Vagina (tissue), 2 donors: ENCODE data around the gene NANOG. TPM values are rescaled to one million over a fixed set of nuclear protein-coding genes. Genes with fewer than 3 reads are reported as not detected.
"Not testable (repeated sequence)": the region's sequence is repeated elsewhere in the genome, so short reads cannot be mapped to it uniquely, and the experiment has no call there.

Experiments used
- DNase-seq, 2 donors: peaks; one replicate each; pipeline ENCODE4 v3.0.0-alpha.2; 2017; ENCODE audit errors: extremely low spot score in 2 of 2
- H3K27ac ChIP-seq: fragments of 200-600 bp; sonication (generic); one replicate; pipeline ENCODE4 v1.5.1; 2019
- H3K27me3 ChIP-seq: fragments of 200-600 bp; sonication (generic); one replicate; pipeline ENCODE4 v1.5.1; 2019
- H3K36me3 ChIP-seq, 2 donors: fragments of 200-600 bp; sonication (generic); one replicate each; pipeline ENCODE4 v1.5.1; 2017 to 2019
- H3K4me1 ChIP-seq: fragments of 200-600 bp; sonication (generic); one replicate; pipeline ENCODE4 v1.5.1; 2019
- H3K4me3 ChIP-seq, 2 donors: fragments of 200-600 bp; sonication (generic); 1 replicate in 1 of 2; 2 replicates in 1 of 2; pipeline ENCODE4 v1.5.1; 2016 to 2019
- H3K9me3 ChIP-seq: fragments of 200-600 bp; sonication (generic); one replicate; pipeline ENCODE4 v1.5.1; 2019
- POLR2A ChIP-seq, 2 donors: fragments of 450-650 bp; IDR thresholded peaks; one replicate each; pipeline ENCODE4 v1.6.1; 2017; ENCODE audit warnings: antibody characterized with exemption in 2 of 2, mild to moderate bottlenecking in 2 of 2, moderate library complexity in 2 of 2
- POLR2AphosphoS5 ChIP-seq, 2 donors: sonication (generic); formaldehyde crosslinking; IDR thresholded peaks; one replicate each; pipeline ENCODE4 v1.9.0; 2017; ENCODE audit warnings: antibody characterized with exemption in 2 of 2, mild to moderate bottlenecking in 2 of 2, low read depth in 1 of 2; ENCODE audit not compliant: insufficient read depth in 1 of 2
- intact Hi-C: fragments of 100-400 bp; cut with DNase I; formaldehyde crosslinking; loops from one replicate; pipeline ENCODE4 v1.15.1; 2023
- total RNA-seq: library from RNA; depleted of rRNA; stranded (reverse); fragments of >200 nt; gene quantifications from one replicate; pipeline ENCODE4 v1.2.3, GENCODE V29; 2016
- TF ChIP-seq, protein P1 (sequence below), 3 experiments: fragments of 450-650 bp in 2 of 3; fragments of 200-600 bp in 1 of 3; sonication (generic) in 1 of 3; IDR thresholded peaks; one replicate each; pipeline ENCODE4 v1.5.1; 2017 to 2019; ENCODE audit warnings: antibody characterized with exemption in 3 of 3, mild to moderate bottlenecking in 2 of 3, moderate library complexity in 2 of 3

Gene NANOG
- total RNA-seq, 1 donor from 2014 or later, result 13.3 TPM

DNA sequence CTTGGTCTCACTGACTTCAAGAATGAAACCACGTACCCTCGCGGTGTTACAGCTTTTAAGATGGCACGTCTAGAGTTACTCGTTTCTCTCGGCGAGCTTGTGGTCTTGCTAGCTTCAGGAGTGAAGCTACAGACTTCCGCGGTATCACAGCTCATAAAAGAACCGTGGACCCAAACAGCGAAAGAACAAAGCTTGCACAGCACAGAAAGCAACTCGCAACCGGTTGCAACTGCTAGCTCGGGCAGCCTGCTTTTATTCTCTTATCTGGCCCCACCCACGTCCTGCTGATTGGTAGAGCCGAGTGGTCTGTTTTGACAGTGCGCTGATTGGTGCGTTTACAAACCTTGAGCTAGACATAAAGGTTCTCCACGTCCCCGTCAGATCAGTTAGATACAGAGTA is 37.8 kb upstream of the NANOG start:
- Histone ChIP-seq H3K4me3 (no peak overlapping the region), H3K27me3 (no peaks in the 10 kb centered on the region)

DNA sequence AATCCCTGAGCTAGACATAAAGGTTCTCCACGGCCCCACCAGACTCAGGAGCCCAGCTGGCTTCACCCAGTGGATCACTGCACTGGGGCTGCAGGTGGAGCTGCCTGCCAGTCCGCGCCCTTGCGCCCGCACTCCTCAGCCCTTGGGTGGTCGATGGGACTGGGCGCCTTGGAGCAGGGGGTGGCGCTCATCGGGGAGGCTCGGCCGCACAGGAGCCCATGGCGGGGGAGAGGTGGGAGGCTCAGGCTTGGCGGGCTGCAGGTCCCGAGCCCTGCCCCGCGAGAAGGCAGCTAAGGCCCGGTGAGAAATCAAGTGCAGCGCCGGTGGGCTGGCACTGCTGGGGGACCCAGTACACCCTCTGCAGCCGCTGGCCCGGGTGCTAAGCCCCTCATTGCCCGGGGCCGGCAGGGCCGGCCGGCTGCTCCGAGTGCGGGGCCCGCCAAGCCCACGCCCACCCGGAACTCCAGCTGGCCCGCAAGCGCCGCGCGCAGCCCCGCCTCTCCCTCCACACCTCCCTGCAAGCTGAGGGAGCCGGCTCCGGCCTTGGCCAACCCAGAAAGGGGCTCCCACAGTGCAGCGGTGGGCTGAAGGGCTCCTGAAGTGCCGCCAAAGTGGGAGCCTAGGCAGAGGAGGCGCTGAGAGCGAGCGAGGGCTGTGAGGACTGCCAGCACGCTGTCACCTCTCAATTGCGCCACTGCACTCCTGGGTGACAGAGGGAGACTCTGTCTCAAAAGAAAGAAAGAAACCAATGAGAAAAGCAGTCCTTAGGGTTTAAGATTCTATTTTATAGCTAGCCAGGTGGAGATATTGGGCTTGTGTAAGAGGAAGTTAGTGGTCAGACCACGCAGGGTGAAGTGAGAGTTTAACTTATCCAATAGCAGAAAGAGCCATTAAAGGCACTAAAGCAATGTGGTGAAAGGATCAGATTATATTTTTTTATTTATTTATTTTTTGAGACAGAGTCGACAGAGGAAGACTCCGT is 37.0 kb upstream of the NANOG start:
- H3K4me1 ChIP-seq, H3K36me3 ChIP-seq, H3K27ac ChIP-seq, H3K9me3 ChIP-seq, H3K27me3 ChIP-seq, H3K4me3 ChIP-seq, intact Hi-C loops, DNase-seq: not testable (repeated sequence)

More for the DNA sequence above, 37.8 kb upstream of the NANOG start:
- DNase-seq, result no peak
- Histone ChIP-seq H3K4me1 (no peaks in the 10 kb centered on the region), H3K27ac (no peak overlapping the region), H3K9me3 (no peaks in the 10 kb centered on the region), H3K36me3 (no peaks in the 10 kb centered on the region)
- TF ChIP-seq POLR2AphosphoS5 (IDR thresholded peaks at IDR 0.05; ENCODE audit: insufficient read depth in 1 of 2, low read depth in 1 of 2) (no peak), POLR2A (IDR thresholded peaks at IDR 0.05) (no peak)
- TF ChIP-seq, protein P1, sequence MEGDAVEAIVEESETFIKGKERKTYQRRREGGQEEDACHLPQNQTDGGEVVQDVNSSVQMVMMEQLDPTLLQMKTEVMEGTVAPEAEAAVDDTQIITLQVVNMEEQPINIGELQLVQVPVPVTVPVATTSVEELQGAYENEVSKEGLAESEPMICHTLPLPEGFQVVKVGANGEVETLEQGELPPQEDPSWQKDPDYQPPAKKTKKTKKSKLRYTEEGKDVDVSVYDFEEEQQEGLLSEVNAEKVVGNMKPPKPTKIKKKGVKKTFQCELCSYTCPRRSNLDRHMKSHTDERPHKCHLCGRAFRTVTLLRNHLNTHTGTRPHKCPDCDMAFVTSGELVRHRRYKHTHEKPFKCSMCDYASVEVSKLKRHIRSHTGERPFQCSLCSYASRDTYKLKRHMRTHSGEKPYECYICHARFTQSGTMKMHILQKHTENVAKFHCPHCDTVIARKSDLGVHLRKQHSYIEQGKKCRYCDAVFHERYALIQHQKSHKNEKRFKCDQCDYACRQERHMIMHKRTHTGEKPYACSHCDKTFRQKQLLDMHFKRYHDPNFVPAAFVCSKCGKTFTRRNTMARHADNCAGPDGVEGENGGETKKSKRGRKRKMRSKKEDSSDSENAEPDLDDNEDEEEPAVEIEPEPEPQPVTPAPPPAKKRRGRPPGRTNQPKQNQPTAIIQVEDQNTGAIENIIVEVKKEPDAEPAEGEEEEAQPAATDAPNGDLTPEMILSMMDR (IDR thresholded peaks at IDR 0.05), result no peak
- intact Hi-C loops, result no loop called here

DNA sequence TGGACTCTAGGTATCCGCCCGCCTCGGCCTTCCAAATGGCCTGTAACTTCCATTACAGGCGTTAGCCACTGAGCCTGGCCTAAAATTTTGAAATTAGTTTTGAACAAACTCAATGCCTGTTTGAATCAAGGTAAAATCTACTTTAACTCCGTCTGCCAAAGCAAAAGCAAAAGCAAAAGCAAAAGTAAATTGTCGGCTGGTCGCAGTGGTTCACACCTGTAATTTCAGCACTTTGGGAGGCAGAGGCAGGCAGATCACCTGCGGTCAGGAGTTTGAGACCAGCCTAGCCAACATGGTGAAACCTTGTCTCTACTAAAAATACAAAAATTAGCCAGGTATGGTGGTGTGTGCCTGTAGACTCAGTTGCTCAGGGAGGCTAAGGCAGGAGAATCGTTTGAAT is 33.5 kb upstream of the NANOG start:
- H3K27ac ChIP-seq, H3K9me3 ChIP-seq, intact Hi-C loops, H3K4me1 ChIP-seq, DNase-seq, H3K36me3 ChIP-seq, H3K4me3 ChIP-seq, H3K27me3 ChIP-seq: not testable (repeated sequence)

DNA sequence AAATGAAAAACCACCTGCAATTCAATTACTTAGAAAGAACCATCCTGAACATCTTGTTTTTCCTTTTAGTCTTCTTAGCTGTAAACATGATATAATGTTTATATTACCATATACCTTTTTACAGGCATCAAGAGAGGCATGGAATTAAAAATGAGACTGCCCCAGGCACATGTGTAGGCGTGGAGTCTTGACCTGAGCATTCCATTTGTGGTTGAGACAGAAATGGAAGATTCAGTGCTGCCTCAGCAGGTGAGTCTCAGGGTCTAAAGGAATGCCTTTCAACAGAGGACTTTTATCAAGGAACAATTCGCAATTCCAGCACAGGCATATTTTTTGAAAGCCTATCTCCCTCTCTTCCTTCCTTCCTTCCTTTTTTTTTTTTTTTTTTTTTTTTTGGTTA is 32.2 kb upstream of the NANOG start:
- H3K4me1 ChIP-seq, result no peaks in the 10 kb centered on the region
- H3K27me3 ChIP-seq, result no peaks in the 10 kb centered on the region
- H3K36me3 ChIP-seq, result no peaks in the 10 kb centered on the region
- no peaks in the 10 kb centered on the region for H3K9me3 ChIP-seq
- no peak overlapping the region for H3K4me3 ChIP-seq
- intact Hi-C loops, result no loop called here
- TF ChIP-seq, protein P1 (IDR thresholded peaks at IDR 0.05), result no peak
- TF ChIP-seq POLR2AphosphoS5 (IDR thresholded peaks at IDR 0.05; ENCODE audit: insufficient read depth in 1 of 2, low read depth in 1 of 2) (no peak), POLR2A (IDR thresholded peaks at IDR 0.05) (no peak)
- no peak for DNase-seq
- no peak overlapping the region for H3K27ac ChIP-seq

DNA sequence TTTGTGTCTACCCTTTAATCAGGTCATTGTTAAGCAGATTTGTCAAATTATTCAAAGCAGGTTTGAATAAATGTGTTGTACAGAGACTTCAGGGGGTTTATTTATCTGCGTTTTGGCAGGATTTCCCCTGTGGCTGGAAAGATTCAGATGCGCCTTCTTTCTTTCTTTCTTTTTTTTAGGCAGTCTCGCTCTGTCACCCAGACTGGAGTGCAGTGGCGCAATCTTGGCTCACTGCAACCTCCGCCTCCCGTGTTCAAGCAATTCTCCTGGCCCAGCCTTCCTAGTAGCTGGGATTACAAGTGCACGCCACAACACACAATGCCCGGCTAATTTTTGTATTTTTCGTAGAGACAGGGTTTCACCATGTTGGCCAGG is 30.4 kb upstream of the NANOG start:
- H3K27me3 ChIP-seq, result no peaks in the 10 kb centered on the region
- H3K4me1 ChIP-seq, result no peaks in the 10 kb centered on the region
- no peak for DNase-seq
- TF ChIP-seq POLR2A (IDR thresholded peaks at IDR 0.05) (no peak), POLR2AphosphoS5 (IDR thresholded peaks at IDR 0.05; ENCODE audit: insufficient read depth in 1 of 2, low read depth in 1 of 2) (no peak)
- TF ChIP-seq, protein P1 (IDR thresholded peaks at IDR 0.05), result no peak
- no peaks in the 10 kb centered on the region for H3K36me3 ChIP-seq
- H3K9me3 ChIP-seq, result no peaks in the 10 kb centered on the region
- H3K4me3 ChIP-seq, result no peak overlapping the region
- no peak overlapping the region for H3K27ac ChIP-seq
- intact Hi-C loops, result no loop called here

DNA sequence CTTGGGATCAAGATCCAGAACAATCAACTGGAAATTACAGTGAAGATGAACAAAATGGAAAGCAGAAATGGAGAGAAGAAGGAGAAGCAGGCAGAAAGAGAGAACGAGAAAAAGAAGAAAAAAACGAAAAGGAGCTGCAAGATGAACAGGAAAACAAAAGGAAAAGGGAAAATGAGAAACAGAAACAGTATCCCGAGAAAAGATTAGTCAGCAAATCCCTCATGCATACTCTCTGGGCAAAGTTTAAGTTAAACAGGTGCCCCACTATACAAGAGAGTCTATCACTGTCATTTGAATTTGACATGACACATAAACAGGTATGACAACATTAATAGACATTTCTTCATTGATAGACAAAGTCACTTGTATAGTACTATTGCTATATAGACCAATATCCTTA is 19.2 kb upstream of the NANOG start:
- intact Hi-C loops, result no loop called here
- H3K36me3 ChIP-seq, result no peaks in the 10 kb centered on the region
- H3K9me3 ChIP-seq, result no peaks in the 10 kb centered on the region
- H3K4me3 ChIP-seq, result no peak overlapping the region
- no peaks in the 10 kb centered on the region for H3K27me3 ChIP-seq
- no peak overlapping the region for H3K27ac ChIP-seq
- no peaks in the 10 kb centered on the region for H3K4me1 ChIP-seq
- DNase-seq, result no peak
- no peak for TF ChIP-seq POLR2AphosphoS5 (IDR thresholded peaks at IDR 0.05; ENCODE audit: insufficient read depth in 1 of 2, low read depth in 1 of 2)
- no peak for TF ChIP-seq POLR2A (IDR thresholded peaks at IDR 0.05)
- TF ChIP-seq, protein P1 (IDR thresholded peaks at IDR 0.05), result no peak
